Measurements from ENCODE around the gene PPP3R2.
"Not testable (repeated sequence)": the region's sequence is repeated elsewhere in the genome, so short reads cannot be mapped to it uniquely, and the experiment has no call there.

Gene PPP3R2

GRCh38 chr9:101590074-101590473 is 4.7 kb downstream of the PPP3R2 start:
- DNase-seq (ENCODE audit: low read depth, low spot score), result not testable (repeated sequence)

- no peak for DNase-seq (ENCODE audit: low read depth, low spot score)
These were observed 7.3 kb downstream of the PPP3R2 start for GRCh38 chr9:101587332-101588043.

- no peak for DNase-seq (ENCODE audit: low read depth, low spot score)
These were observed 8.1 kb downstream of the PPP3R2 start for GRCh38 chr9:101586651-101587050.

- DNase-seq (ENCODE audit: low read depth, low spot score), result no peak
These were observed 9.0 kb downstream of the PPP3R2 start for GRCh38 chr9:101585740-101586139.

- DNase-seq (ENCODE audit: low read depth, low spot score), result no peak
These were observed 12.2 kb downstream of the PPP3R2 start for GRCh38 chr9:101582553-101582952.

DNA sequence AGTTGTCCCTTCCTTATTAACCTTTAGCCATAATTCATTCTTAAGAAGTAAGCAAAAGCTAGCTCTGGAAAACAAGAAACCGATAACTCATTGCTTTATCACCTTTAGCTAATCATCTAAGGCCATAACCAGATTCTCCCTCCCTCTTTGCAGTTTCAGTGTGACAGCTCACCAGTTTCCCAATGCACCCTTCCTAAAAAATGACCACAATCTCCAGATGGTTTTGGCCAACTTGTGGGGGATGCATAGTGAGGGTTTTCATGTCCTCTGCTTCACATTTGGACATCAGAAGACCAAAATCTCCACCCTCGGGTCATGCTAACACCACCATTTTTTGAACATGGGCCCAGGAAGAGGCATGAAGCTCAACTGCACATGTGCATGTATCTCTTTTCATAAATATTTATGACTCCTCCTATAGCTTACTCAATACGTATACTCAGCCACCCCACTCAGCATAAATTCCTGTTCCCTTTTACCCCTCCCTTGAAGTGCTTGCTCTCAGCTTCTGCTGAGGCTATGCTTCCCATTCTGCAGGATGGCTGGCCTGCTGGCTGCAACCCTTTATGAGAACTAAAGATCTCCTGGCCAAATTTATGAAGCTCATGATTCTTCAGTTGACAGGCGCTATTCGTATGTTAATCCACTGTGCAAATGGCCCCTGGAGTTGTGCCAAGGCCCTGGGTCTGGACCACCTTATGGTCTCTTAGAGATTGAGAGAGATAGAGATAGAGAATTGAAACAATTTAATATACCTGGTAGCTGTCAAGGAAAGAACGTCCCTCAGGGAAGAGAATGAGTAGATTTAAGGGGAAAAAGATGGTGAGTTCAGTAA is 14.8 kb downstream of the PPP3R2 start:
- no peak for DNase-seq (ENCODE audit: low read depth, low spot score)

DNA sequence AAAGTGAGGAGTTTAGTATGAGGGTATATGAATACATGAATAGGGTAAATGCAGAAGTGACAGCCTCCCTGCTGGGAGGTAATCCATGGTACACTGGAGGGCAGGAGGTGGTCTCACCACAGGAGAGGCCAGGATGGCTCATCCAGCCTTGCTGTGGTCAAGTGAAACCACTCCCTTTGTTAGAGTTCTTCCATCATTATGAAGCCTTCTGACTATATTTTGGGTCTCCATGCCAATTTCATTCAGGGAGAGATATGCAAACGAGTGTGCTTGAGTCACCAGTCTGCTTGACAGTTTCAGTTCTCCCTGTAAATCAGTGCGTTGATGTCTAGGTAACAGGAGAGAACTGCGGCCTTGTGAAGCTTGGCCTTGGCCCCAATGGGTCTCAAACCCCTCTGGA is 16.4 kb downstream of the PPP3R2 start:
- DNase-seq (ENCODE audit: low read depth, low spot score), result no peak

- DNase-seq (ENCODE audit: low read depth, low spot score), result no peak
These were observed 19.9 kb downstream of the PPP3R2 start for GRCh38 chr9:101574731-101575333.

DNA sequence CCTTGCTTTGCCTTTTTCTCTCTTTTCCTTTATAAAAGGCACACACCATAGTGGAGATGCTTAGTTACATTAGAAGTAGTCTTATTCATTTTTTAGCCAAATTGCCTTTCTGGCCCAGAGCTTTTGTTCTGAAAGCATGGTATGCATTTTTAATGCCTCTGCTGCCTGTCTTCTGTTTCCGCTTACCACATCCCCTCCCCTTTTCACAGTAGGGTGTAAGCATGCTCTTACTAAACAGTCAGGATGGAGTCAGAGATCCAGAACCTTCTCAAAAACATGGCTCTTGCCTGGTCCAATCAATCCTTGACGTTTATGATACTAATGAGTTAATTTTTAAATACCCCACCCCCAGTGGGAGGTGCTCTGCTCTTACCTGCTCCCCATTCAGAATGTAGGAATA is 22.5 kb downstream of the PPP3R2 start:
- no peak for DNase-seq (ENCODE audit: low read depth, low spot score)

- no peak for DNase-seq (ENCODE audit: low read depth, low spot score)
These were observed 23.7 kb downstream of the PPP3R2 start for GRCh38 chr9:101571114-101571513.

DNA sequence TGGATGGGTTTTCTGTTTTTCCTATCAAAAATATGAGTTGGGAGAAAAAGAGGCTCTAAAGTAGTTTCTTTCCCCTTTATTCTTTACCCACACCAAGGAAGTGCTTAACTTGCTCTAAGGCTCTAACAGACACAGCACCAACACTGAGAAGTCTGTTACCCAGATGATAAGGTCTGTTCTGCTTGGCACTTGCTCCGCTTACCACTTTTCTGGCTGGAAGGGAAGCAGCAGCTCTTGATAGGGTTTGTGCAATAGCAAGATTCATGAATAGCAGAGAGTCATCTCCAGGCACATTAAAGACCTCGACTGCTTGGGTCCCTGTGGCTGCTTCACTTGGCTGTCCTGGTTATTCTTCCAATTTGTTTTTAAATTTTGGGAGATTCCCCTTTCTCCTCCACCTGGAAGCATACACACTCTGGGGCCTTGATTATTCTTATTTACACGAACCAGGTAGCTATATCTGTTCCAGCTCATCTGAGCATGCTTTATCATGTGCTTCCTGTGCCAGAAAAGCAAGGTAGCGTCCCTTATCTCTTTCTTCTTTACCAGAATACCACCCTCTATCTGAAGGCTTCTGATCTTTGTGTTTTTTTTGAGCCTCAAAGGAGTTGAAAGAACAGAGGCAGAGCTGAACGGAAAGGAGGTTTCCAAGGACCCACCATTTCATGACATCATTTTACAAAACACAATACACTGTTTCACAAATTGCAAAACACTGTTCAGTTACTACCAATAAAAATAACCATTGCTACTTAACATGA is 24.8 kb downstream of the PPP3R2 start:
- DNase-seq (ENCODE audit: low read depth, low spot score), result no peak

DNA sequence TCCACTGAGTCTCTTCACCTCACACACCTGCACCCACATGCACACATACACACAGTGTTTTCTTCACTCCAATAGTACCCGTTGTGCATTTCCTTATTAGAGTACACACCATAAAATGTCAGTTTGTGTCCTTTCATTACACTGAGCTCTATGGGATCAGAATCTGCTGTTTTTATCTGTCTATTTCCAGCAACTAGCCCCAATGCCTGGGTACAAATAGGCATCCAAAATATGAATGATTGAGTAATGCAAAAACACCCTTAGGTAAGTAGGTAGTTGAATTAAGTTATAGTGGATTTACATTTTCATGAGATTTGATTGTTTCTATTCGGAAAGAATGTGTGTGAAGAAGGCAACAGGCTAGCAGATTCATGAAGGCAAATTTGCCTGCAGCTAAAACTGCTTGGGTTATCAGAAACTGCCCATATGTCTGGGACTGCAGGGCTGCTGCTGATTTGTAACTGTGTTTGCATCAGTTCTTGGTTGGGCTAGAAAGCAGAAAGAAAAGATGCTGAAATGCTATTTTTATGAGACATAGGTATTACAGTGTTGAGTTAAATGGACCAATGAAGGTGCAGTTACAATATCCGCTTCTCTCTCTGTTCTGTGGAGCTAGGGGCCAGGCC is 26.9 kb downstream of the PPP3R2 start:
- DNase-seq (ENCODE audit: low read depth, low spot score), result no peak

GRCh38 chr9:101566904-101567724 is 27.7 kb downstream of the PPP3R2 start:
- peak; percentile 23 for DNase-seq (ENCODE audit: low read depth, low spot score)

GRCh38 chr9:101564252-101564651 is 30.5 kb downstream of the PPP3R2 start:
- DNase-seq (ENCODE audit: low read depth, low spot score), result no peak

DNA sequence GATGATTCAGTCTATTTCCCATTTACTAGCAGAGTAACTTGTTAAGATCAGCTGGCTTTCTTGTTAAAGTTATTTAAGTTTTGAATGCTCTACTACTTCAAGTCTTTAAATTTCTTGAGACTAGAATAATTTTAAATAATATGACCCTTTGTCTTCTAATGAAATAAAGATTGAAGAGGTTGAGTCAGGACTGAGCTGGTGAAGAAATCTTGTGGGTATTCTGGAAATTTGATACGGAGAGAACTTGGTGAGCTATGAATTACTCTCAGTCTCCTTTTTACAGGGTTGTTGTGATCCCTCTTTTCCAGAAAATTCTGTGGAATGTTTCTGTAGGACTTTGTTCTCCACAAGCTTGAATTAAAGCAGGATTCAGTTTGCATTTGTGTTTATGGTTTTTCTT is 31.8 kb downstream of the PPP3R2 start:
- DNase-seq (ENCODE audit: low read depth, low spot score), result no peak

- DNase-seq (ENCODE audit: low read depth, low spot score), result no peak
These were observed 33.0 kb downstream of the PPP3R2 start for GRCh38 chr9:101561740-101562139.

DNA sequence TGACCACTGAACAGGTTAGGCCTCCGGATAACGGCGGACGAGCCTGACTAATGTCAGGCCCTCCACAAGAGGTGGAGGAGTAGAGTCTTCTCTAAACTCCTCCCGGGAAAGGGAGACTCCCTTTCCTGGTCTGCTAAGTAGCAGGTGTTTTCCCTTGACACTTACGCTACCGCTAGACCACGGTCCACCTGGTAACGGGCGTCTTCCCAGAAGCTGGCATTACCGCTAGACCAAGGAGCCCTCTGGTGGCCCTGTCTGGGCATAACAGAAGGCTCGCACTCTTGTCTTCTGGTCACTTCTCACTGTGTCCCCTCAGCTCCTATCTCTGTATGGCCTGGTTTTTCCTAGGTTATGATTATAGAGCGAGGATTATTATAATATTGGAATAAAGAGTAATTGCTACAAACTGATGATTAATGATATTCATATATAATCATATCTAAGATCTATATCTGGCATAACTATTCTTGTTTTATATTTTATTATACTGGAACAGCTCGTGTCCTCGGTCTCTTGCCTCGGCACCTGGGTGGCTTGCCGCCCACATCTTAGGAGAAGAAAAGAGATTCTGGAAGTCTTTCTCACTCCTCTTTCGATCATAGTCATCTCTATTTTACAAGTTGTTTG is 45.2 kb downstream of the PPP3R2 start:
- DNase-seq (ENCODE audit: low read depth, low spot score), result not testable (repeated sequence)

DNA sequence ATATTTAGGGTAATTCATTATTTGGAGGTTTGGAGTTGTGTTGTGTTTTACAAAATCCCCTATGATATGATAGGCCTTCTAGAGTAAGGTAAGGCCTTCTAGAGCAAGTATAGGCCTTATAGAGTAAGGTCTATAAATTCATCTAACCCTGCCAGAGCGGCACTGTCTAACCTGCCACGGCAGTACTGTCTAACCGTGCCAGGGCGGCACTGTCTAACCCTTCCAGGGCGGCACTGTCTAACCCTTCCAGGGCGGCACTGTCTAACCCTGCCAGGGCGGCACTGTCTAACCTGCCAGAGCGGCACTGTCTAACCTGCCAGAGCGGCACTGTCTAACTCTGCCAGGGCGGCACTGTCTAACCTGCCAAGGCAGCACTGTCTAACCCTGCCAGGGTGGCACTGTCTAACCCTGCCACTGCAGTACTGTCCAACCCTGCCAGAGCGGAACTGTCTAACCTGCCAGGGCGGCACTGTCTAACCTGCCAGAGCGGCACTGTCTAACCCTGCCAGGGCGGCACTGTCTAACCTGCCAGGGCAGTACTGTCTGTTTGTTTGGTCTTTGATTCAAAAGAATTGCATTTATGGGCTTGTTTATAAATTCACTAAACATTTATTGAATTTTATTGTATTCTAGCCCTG is 51.6 kb downstream of the PPP3R2 start:
- no peak for DNase-seq (ENCODE audit: low read depth, low spot score)

Measured in smooth muscle cell of the brain vasculature (primary cell).